HPDE6-E6E7 (cell line): ENCODE data around the gene CUX1.
"Not testable (repeated sequence)": the region's sequence is repeated elsewhere in the genome, so short reads cannot be mapped to it uniquely, and the experiment has no call there.

ENCODE experiments used
- DNase-seq: peaks from one replicate; pipeline ENCODE4 v3.0.0; 2011; ENCODE audit warnings: missing footprints; ENCODE audit errors: extremely low spot score

CUX1 gene

GRCh38 chr7:101817471-101818286, at the start of gene CUX1:
CUX1 (plus strand) TSS chr7:101817626; CDS start chr7:101817640, 14 bp downstream.
- peak; percentile 22 for DNase-seq

- DNase-seq = no peak
Observed at GRCh38 chr7:101768280-101768679, 49.1 kb upstream of the CUX1 start.

- no peak for DNase-seq
Observed at GRCh38 chr7:101770466-101770865, 47.0 kb upstream of the CUX1 start.

- DNase-seq = no peak
Observed at GRCh38 chr7:101772508-101773211, 44.8 kb upstream of the CUX1 start.

GRCh38 chr7:101775181-101775580, 42.2 kb upstream of the CUX1 start:
- no peak for DNase-seq

GRCh38 chr7:101778026-101778580, 39.3 kb upstream of the CUX1 start:
- DNase-seq = no peak

- no peak for DNase-seq
Observed at GRCh38 chr7:101779267-101779666, 38.2 kb upstream of the CUX1 start.

GRCh38 chr7:101780281-101780680, 37.1 kb upstream of the CUX1 start:
- DNase-seq = no peak

GRCh38 chr7:101781439-101781838, 36.0 kb upstream of the CUX1 start:
- no peak for DNase-seq

- no peak for DNase-seq
Observed at GRCh38 chr7:101782476-101782875, 35.0 kb upstream of the CUX1 start.

- no peak for DNase-seq
Observed at GRCh38 chr7:101782896-101783295, 34.5 kb upstream of the CUX1 start.

GRCh38 chr7:101783381-101784181, 33.8 kb upstream of the CUX1 start:
- no peak for DNase-seq

GRCh38 chr7:101784292-101785127, 32.9 kb upstream of the CUX1 start:
- DNase-seq = no peak

- DNase-seq = no peak
Observed at GRCh38 chr7:101787864-101788263, 29.6 kb upstream of the CUX1 start.

- no peak for DNase-seq
Observed at GRCh38 chr7:101788517-101788916, 28.9 kb upstream of the CUX1 start.

GRCh38 chr7:101790566-101791293, 26.7 kb upstream of the CUX1 start:
- no peak for DNase-seq

GRCh38 chr7:101792051-101792681, 25.3 kb upstream of the CUX1 start:
- peak; percentile 89 for DNase-seq

GRCh38 chr7:101792682-101793071, 24.7 kb upstream of the CUX1 start:
- DNase-seq = not testable (repeated sequence)

- no peak for DNase-seq
Observed at GRCh38 chr7:101795461-101795860, 22.0 kb upstream of the CUX1 start.

- DNase-seq = not testable (repeated sequence)
Observed at GRCh38 chr7:101798173-101798572, 19.3 kb upstream of the CUX1 start.
